RKO (cell line): ENCODE measurements around the gene GNAT1.
A peak's percentile ranks its signal among the peaks of the same experiment; 100 is the strongest.

Source experiments
- DNase-seq: peaks from one replicate; pipeline ENCODE4 v3.0.0-alpha.2; 2016; ENCODE audit warnings: low spot score

The GNAT1 gene

DNA sequence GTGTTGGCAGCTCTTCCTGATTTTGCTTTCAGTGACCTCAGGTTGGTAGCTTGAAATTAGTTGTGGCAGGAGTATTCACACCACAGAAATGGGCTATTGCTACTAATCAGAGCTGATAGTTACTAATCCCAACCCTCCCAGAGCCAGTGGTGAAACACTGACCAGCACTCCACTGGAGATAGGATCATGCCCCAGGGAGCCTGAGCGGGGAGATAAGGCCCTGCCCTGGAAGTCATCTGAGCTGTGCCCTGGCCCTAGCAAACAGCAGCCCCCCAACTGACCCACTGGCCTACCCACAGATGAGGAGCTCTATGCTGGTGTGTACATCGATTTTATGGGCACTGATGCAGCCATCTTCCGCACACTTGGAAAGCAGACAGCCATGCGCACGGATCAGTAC is 9.4 kb upstream of the GNAT1 start:
- no peak for DNase-seq

DNA sequence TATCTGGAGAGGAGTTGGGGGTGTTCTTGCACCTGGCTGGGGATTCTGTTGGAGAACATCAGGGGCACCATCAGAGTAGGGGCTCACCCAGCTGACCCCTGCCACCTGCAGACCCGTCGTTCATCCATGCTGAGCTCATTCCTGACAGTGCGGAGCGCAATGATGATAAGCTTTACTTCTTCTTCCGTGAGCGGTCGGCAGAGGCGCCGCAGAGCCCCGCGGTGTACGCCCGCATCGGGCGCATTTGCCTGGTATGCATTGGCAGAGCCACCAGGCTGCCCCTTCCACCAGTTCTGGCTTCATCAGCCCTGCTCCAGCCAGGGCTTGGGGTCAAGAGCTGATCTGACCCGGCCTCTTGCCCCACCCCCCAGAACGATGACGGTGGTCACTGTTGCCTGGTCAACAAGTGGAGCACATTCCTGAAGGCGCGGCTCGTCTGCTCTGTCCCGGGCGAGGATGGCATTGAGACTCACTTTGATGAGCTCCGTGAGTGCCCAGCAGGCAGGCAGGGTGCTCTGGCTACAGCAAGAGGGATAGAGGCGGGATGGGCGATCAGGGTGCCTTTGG is 8.8 kb upstream of the GNAT1 start:
- DNase-seq: no peak

GRCh38 chr3:50183755-50184154 is 7.7 kb upstream of the GNAT1 start:
- no peak for DNase-seq

GRCh38 chr3:50184242-50184978 is 7.0 kb upstream of the GNAT1 start:
- DNase-seq: no peak

- no peak for DNase-seq
Measured at GRCh38 chr3:50185230-50185629, 6.2 kb upstream of the GNAT1 start.

- DNase-seq: no peak
Measured at GRCh38 chr3:50186096-50186495, 5.3 kb upstream of the GNAT1 start.

GRCh38 chr3:50187750-50188149 is 3.7 kb upstream of the GNAT1 start:
- DNase-seq: no peak

DNA sequence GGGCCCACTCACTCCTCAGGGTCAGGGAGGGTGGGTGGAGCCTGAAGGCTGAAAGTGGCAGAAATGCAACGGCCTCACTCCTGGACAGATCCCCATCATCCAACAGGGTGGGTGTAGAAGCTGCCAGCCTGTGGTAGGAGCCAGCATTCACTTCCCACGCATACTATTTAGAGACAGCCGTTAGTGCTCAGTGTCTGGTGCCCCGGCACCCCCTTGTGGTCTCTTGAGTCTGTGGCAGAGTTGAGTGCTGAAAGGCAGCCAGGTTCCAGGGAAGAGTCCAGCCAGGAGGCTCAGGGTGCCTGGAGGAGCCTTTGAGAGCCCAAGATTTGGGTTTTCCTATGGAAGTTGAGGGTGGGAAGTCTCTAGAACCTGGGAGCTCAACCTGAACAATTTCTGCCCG is 2.1 kb upstream of the GNAT1 start:
- DNase-seq: peak; percentile 82

DNA sequence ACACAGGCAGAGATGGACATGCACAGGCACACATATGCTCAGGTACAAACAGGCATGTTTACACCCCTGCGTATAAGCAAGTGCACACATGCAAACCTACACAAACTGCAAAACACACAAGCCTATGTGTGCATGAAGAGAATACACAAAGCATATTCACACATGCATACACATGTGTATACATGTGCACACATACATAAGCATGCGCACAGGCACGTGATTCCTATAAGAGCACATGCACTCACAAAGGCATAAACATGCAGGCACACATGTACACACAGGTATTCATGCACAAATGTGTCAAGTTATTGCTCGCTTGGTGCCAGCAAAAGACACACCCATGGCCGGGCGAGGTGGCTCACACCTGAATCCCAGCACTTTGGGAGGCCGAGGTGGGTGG is 1.4 kb upstream of the GNAT1 start:
- DNase-seq: no peak

DNA sequence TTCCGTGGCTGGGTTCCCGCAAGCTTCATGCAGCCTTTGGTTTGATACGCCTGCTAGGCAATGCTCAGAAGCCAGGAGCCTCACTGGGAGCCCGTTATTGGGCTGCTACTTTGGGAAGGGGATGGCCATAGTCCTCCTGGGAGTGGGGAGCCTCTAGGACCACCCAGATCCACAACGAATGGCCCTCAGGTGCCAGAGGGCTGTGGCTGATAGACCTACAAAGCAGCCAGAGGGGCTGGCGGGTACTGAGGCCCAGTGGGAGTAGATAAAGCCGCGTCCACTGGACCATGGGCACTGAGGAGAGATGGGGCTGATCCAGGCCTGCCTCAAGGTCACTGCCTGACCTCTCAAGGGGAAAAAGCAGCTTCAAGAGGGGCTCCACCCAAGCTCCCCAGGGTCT is 714 bp downstream of the GNAT1 start:
- no peak for DNase-seq

DNA sequence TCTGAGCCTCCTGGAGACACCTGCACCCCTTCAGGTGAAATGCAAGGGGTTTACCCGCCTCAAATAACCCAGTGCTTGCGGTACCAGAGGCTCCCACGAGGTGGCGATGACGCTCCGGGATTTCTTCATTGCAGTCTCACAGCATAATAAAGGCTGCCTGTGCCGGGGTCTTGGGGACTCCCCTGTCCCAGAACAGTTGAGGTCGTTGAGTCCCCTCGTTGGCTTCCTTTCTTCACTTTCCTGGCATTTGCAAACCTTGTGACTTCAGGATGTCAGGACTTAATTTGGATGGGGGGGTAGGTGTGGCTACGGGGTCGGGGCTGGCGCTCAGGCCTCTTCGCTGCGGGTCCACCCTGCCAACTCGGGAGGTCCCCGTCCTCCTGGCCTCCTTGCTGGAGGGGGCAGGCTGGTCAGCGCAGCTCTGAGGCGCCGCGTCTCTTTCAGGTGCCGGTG is 1.3 kb downstream of the GNAT1 start:
- peak; percentile 33 for DNase-seq

DNA sequence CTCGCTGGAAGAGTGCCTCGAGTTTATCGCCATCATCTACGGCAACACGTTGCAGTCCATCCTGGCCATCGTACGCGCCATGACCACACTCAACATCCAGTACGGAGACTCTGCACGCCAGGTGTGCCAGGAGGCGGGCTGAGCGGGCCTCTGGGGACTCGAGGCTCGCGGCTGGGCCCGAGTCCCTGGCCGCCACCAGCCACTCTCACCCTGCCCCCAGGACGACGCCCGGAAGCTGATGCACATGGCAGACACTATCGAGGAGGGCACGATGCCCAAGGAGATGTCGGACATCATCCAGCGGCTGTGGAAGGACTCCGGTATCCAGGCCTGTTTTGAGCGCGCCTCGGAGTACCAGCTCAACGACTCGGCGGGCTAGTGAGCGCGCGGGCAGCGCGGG is 1.9 kb downstream of the GNAT1 start:
- no peak for DNase-seq

DNA sequence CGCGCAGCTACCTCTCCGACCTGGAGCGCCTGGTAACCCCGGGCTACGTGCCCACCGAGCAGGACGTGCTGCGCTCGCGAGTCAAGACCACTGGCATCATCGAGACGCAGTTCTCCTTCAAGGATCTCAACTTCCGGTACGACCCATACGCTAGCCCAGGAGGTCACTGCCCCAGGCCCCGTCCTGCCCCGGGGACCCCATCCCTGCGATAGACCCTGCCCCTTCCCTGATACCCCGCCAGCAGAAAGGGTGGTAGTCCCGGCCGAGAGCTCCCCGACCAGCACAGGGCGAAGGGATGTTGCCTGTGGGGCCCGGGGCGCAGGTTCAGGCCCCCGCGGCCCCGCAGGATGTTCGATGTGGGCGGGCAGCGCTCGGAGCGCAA is 2.3 kb downstream of the GNAT1 start:
- no peak for DNase-seq

- no peak for DNase-seq
Measured at GRCh38 chr3:50194128-50194902, 2.9 kb downstream of the GNAT1 start.

DNA sequence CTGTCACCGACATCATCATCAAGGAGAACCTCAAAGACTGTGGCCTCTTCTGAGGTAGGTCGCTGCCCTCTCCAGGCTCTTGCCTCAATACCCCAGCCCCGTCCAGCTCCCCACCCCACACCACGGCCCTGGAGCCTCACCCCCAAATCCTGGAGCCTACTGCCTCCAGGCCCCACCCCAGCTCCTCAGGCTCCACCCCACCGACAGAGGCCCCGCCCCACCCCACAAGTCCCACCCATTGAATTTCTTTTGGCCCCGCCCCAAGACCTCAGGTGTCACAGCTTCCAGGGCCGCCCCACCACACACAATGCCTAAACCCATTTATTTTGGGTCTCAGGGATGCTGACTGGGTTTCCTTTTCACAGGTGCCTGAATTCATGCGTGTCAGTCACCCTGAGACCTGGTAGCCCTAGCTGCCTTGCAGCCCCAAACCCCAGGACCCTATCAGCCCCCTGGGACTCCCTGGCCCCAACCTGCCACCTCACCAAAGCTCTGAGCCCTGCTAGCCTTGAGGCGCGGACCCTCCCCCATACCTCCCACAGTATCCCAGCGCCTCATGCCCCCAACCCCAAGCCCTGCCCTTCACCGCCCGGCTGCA is 3.6 kb downstream of the GNAT1 start:
- DNase-seq: no peak

GRCh38 chr3:50195501-50196252 is 4.3 kb downstream of the GNAT1 start:
- no peak for DNase-seq

DNA sequence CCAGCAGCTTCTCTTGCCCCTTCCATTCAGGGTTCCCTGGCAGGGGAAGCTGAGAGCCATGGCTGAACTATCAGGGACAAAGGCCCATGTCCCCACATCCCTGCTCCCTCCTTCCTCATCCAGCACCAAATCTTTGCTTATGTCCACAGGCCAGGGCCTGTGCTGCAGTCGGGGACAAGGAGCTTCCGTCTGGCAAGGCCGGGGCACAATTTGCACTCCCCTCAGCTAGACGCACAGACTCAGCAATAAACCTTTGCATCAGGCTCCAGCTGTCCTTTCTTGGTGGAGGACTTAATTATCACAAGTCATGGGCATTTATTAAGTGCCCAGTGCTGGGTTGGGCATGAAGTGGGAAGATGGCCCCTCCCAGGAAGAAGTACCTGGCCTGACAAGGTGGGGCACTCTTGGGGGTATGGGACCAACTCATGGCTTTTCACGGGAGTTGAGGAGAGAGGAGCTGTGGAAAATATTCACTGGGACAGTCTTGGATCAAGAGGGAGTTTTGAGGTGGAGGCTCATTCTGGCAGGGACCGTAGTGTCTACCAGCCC is 4.9 kb downstream of the GNAT1 start:
- no peak for DNase-seq

DNA sequence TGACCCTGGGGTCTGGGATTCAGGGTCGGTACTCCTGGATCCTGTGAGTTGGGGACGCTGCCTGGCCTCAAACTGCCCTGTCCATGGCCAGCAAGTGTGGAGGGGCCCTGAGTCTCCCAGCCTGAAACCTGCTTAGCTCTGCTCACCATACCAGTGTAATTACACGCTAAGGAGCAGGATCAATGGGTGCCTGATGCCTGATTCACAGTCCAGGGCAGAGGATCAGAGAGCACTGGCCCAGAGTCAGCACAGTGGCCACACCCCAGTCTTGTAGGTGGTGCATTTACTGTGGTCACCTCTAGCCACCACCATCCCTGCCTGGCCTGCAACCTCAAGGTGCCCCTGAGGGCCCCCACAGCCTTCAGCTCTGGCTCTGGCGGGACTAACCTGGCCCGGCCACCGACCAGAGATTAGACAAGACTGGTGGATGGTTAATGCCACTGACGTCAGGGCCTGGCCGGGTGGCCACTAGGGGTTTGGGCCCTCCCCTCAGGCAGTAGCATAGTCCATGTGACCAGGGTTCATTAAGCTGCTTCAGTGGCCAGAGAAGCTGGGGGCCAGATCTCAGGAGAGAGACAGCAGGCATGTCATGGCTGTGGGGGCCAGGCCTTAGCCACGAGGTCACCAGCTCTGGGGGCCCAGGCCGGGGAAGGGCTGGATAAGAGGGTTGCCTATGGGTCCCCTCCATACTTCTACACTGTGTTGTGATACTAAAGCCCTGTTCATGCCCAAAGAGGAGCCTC is 10.3 kb downstream of the GNAT1 start:
- DNase-seq: no peak

GRCh38 chr3:50202353-50203112 is 11.1 kb downstream of the GNAT1 start:
- DNase-seq: no peak

GRCh38 chr3:50203113-50203808 is 11.9 kb downstream of the GNAT1 start:
- no peak for DNase-seq
